K562 (cell line): ENCODE measurements around the gene IER3IP1. TPM values are rescaled to one million over a fixed set of nuclear protein-coding genes. Genes with fewer than 3 reads are reported as not detected.
"Not testable (repeated sequence)": the region's sequence is repeated elsewhere in the genome, so short reads cannot be mapped to it uniquely, and the experiment has no call there.

ENCODE experiments used
- ATAC-seq: fragments of 200-7000 bp; cut with Tn5 transposase; 3 replicates; pipeline ENCODE4 v1.9.1; 2020; ENCODE audit warnings: moderate library complexity
- BruUV-seq: library from RNA; stranded (reverse); fragments of 400-500 nt; replicated peaks from 2 replicates; lab custom pipeline; 2021; lab: Mats Ljungman, UMichigan
- CTCF ChIA-PET: fragments of 300-600 bp; formaldehyde crosslinking; extraction: SDS; loops from one replicate; lab custom pipeline; 2021; ENCODE audit warnings: low intra/inter-chr PET ratio; lab: Yijun Ruan, JAX
- POLR2A ChIA-PET: fragments of 300-600, 350-650 bp; sonication (Branson Sonifier 250); formaldehyde crosslinking; extraction: SDS; loops from one replicate; lab custom pipeline; 2021; ENCODE audit warnings: antibody characterized with exemption, inconsistent platforms; lab: Yijun Ruan, JAX
- DNase-seq, 4 experiments: peaks; one replicate each; pipeline versions ENCODE4 v3.0.0 to v3.0.0-alpha.2; 2011 to 2018; ENCODE audit warnings: low spot score in 3 of 4, mixed read lengths in 3 of 4; ENCODE audit errors: extremely low read depth in 1 of 4
- FAIRE-seq: peaks from 2 replicates; lab custom pipeline; 2011; peaks lifted over from hg19 to GRCh38; lab: Jason Lieb, UNC
- H2AFZ ChIP-seq: 2 replicates; pipeline ENCODE4 v1.6.0; 2011; ENCODE audit warnings: low read depth, low read length, control low read depth, inconsistent platforms
- H3K27ac ChIP-seq: fragments of 200-600 bp; 3 replicates; pipeline ENCODE4 v1.8.0; 2011; ENCODE audit warnings: low read depth, mild to moderate bottlenecking, control low read depth, inconsistent platforms, low read length, moderate library complexity, mixed read lengths; ENCODE audit errors: extremely low read depth
- H3K27me3 ChIP-seq, 2 experiments: fragments of 300-600 bp in 1 of 2; 2 replicates in 1 of 2; 3 replicates in 1 of 2; pipeline versions ENCODE4 v1.6.0 to v1.8.0; 2011; ENCODE audit warnings: inconsistent platforms in 2 of 2, low read length in 2 of 2, mild to moderate bottlenecking in 1 of 2, mixed read lengths in 1 of 2, moderate library complexity in 1 of 2; ENCODE audit not compliant: control insufficient read depth in 2 of 2, insufficient read depth in 2 of 2
- H3K36me3 ChIP-seq: fragments of 300-600 bp; 3 replicates; pipeline ENCODE4 v1.8.0; 2011; ENCODE audit warnings: mild to moderate bottlenecking, low read length, inconsistent platforms; ENCODE audit not compliant: control insufficient read depth, insufficient read depth
- H3K4me1 ChIP-seq, 2 experiments: fragments of 200-600 bp in 1 of 2; replicated peaks in 1 of 2; 2 replicates in 1 of 2; 3 replicates in 1 of 2; pipeline versions ENCODE4 v1.5.1 to v1.8.0; 2011; ENCODE audit warnings: inconsistent platforms in 2 of 2, low read length in 2 of 2, mild to moderate bottlenecking in 1 of 2, mixed read lengths in 1 of 2, moderate library complexity in 1 of 2; ENCODE audit not compliant: control insufficient read depth in 2 of 2, insufficient read depth in 2 of 2
- H3K4me2 ChIP-seq: 2 replicates; pipeline ENCODE4 v1.6.1; 2011; ENCODE audit warnings: low read length, control low read depth, inconsistent platforms, mixed read lengths; ENCODE audit not compliant: insufficient read depth
- H3K4me3 ChIP-seq: fragments of 200-600 bp; sonication (generic), shearing (Covaris generic); 2 replicates; pipeline ENCODE4 v1.5.1; 2016; ENCODE audit warnings: control low read depth, inconsistent platforms
- H3K79me2 ChIP-seq: fragments of 200-600 bp; 3 replicates; pipeline ENCODE4 v1.8.0; 2011; ENCODE audit warnings: low read length, inconsistent platforms; ENCODE audit not compliant: control insufficient read depth, insufficient read depth
- H3K9ac ChIP-seq, 2 experiments: 2 replicates each; pipeline versions ENCODE4 v1.6.0 to v1.6.1; 2011; ENCODE audit warnings: low read depth in 2 of 2, low read length in 2 of 2, control low read depth in 1 of 2, inconsistent platforms in 1 of 2, mild to moderate bottlenecking in 1 of 2, mixed read lengths in 1 of 2; ENCODE audit not compliant: insufficient read depth in 1 of 2
- H3K9me1 ChIP-seq: one replicate; pipeline ENCODE4 v1.6.0; 2011; ENCODE audit warnings: inconsistent platforms, mild to moderate bottlenecking, low read length, moderate library complexity; ENCODE audit not compliant: control insufficient read depth, insufficient read depth
- H3K9me3 ChIP-seq: replicated peaks from 2 replicates; pipeline ENCODE4 v1.5.1; 2011; ENCODE audit warnings: low read depth, low read length, inconsistent platforms; ENCODE audit not compliant: control insufficient read depth, insufficient read depth
- H4K20me1 ChIP-seq: replicated peaks from 2 replicates; pipeline ENCODE4 v1.6.1; 2011; ENCODE audit warnings: low read length, inconsistent platforms, mixed read lengths; ENCODE audit not compliant: control insufficient read depth, insufficient read depth
- CBX1 ChIP-seq: sonication (generic); IDR thresholded peaks from 2 replicates; pipeline ENCODE4 v1.6.1; 2016; ENCODE audit warnings: antibody characterized with exemption, low read depth, mild to moderate bottlenecking
- FOXA3 ChIP-seq, 2 experiments: fragments of 450-650 bp in 1 of 2; sonication (generic) in 1 of 2; formaldehyde crosslinking; IDR thresholded peaks in 1 of 2; conservative IDR thresholded peaks in 1 of 2; 2 replicates each; pipeline versions ENCODE4 v1.4.0 to v1.8.0; 2020 to 2022; ENCODE audit warnings: mild to moderate bottlenecking in 2 of 2, missing genetic modification reagents in 1 of 2
- WGBS: fragments of 100-300 bp; shearing (Covaris generic); methylation state at CpG from one replicate; pipeline ENCODE4 v1.1.6; 2016; ENCODE audit warnings: low coverage, mixed read lengths; ENCODE audit not compliant: insufficient coverage; ENCODE audit errors: missing lambda C conversion rate; 5-methylcytosine and 5-hydroxymethylcytosine counted together
- in situ Hi-C: fragments of 300-500 bp; cut with MboI; formaldehyde crosslinking; loops from 4 replicates; pipeline ENCODE4 v1.15.0; 2018; ENCODE audit warnings: inconsistent platforms, mixed read lengths
- intact Hi-C: fragments of 100-400 bp; cut with micrococcal nuclease; formaldehyde crosslinking; loops from 2 replicates; pipeline ENCODE4 v1.14.2; 2022
- polyA plus RNA-seq, 8 experiments: library from polyadenylated mRNA; depleted of rRNA in 4 of 8; stranded (reverse) in 5 of 8; unstranded in 3 of 8; fragments of >200 nt; fragmentation: Nextera tagmentation in 2 of 8; fragmentation: Illumina TruSeq in 1 of 8; extraction: Ambion mirVana in 2 of 8; extraction: Trizol in 1 of 8; gene quantifications; 2 replicates each; pipeline versions ENCODE4 v1.2.1 to v1.2.3, GENCODE V29; 2011 to 2014; ENCODE audit warnings: inconsistent platforms in 1 of 8, missing spikeins in 1 of 8
- total RNA-seq, 7 experiments: library from RNA; depleted of rRNA in 6 of 7; stranded (reverse); fragments of >200 nt in 6 of 7; fragmentation: Illumina TruSeq in 2 of 7; extraction: Trizol in 2 of 7; gene quantifications; 2 replicates each; pipeline versions ENCODE4 v1.2.1 to v1.2.3, GENCODE V29; 2011 to 2021; ENCODE audit warnings: low replicate concordance in 1 of 7
- TF ChIP-seq, protein P1 (sequence below), 3 experiments: IDR thresholded peaks in 2 of 3; conservative IDR thresholded peaks in 1 of 3; 2 replicates each; pipeline ENCODE4 v1.5.1; 2011 to 2012; ENCODE audit warnings: low read length in 3 of 3, mild to moderate bottlenecking in 3 of 3, control low read depth in 2 of 3, improper control_type of control experiment in 1 of 3, inconsistent platforms in 1 of 3, low read depth in 1 of 3, mixed read lengths in 1 of 3, moderate library complexity in 1 of 3; ENCODE audit not compliant: insufficient read depth in 2 of 3

IER3IP1 gene
- total and polyA plus RNA-seq, 9 of the 15 experiments (the other 6 are each of a cell fraction or from before 2014, with no cell fraction given): 9.0 to 38.2 (median 19.9) TPM

DNA sequence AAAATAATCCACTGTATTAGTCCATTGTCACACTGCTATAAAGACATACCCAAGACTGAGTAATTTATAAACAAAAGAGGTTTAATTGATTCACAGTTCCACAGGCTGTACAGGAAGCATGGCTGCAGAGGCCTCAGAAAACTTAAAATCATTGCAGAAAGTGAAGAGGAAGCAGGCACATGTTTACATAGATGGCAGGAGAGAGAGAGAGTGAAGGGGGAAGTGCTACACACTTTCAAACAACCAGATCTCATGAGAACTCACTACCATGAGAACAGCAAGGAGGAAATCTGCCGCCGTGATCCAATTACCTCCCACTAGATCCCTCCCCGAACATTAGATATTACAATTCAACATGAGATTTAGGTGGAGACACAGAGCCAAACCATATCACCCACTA lies 19.8 kb upstream of the IER3IP1 start:
- H3K4me1 ChIP-seq, H3K36me3 ChIP-seq, in situ Hi-C loops, H3K9ac ChIP-seq, H4K20me1 ChIP-seq, H3K4me3 ChIP-seq, BruUV-seq, DNase-seq, intact Hi-C loops, H2AFZ ChIP-seq, H3K79me2 ChIP-seq, CTCF ChIA-PET, POLR2A ChIA-PET, H3K9me1 ChIP-seq, H3K27me3 ChIP-seq, H3K4me2 ChIP-seq, H3K9me3 ChIP-seq, ATAC-seq, H3K27ac ChIP-seq, FAIRE-seq: not testable (repeated sequence)
- WGBS: 4% methylated on average over 3 of the region's 3 CpGs
- peak in 1 of 2 experiments; percentile 84; a peak in 2 of 4 replicates for TF ChIP-seq FOXA3 (CRISPR knock-in tag; conservative IDR thresholded peaks at IDR 0.05 in 1 of 2, IDR thresholded peaks at IDR 0.05 in 1 of 2)
- TF ChIP-seq, all 486 proteins: peak for 1; not testable (repeated sequence) for 485

DNA sequence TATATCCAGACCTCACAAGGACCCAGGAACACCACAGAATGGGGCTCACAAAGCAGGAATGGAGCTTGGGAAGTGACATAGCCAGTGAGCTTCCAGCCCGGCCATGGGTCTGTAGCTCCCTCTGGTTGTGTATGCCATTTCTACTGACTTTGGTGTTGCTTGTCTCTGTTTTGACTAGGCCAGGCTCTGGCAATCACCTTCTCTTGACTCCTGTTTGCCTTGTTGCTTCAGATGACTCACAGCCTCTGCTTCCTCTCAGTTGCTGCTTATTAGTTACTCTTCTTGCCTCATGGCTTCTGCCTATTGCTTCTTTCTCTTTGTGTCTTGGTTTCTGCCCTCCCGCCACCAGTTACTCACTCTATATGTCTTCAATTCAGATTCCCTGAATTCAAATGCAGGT lies 15.8 kb upstream of the IER3IP1 start:
- no peak overlapping the region for H3K9ac ChIP-seq
- H3K4me1 ChIP-seq: no peaks in the 10 kb centered on the region
- H3K27me3 ChIP-seq: no peaks in the 10 kb centered on the region
- H3K4me3 ChIP-seq: no peak overlapping the region
- DNase-seq: no peak
- ChIA-PET CTCF (interaction anchor here (1.5 kb wide), 1 partner anchor 92 kb away, joined by 7 read pairs; no protein-coding TSS in a partner anchor), POLR2A (interaction anchor here (0.6 kb wide), 1 partner anchor 1760 kb away, joined by 3 read pairs; no protein-coding TSS in a partner anchor)
- no peaks in the 10 kb centered on the region for H3K79me2 ChIP-seq
- H2AFZ ChIP-seq: no peak overlapping the region
- FAIRE-seq: no peak
- WGBS: 19% methylated on average over 2 of the region's 2 CpGs
- in situ Hi-C loops (no loop called here), intact Hi-C loops (no loop called here)
- H3K9me3 ChIP-seq: no peaks in the 10 kb centered on the region
- no peaks in the 10 kb centered on the region for H4K20me1 ChIP-seq
- no peak overlapping the region for H3K4me2 ChIP-seq
- H3K36me3 ChIP-seq: no peaks in the 10 kb centered on the region
- no TSS peak for BruUV-seq
- peak; percentile 65 for ATAC-seq
- H3K9me1 ChIP-seq: no peaks in the 10 kb centered on the region
- H3K27ac ChIP-seq: no peak overlapping the region
- TF ChIP-seq, protein P1, sequence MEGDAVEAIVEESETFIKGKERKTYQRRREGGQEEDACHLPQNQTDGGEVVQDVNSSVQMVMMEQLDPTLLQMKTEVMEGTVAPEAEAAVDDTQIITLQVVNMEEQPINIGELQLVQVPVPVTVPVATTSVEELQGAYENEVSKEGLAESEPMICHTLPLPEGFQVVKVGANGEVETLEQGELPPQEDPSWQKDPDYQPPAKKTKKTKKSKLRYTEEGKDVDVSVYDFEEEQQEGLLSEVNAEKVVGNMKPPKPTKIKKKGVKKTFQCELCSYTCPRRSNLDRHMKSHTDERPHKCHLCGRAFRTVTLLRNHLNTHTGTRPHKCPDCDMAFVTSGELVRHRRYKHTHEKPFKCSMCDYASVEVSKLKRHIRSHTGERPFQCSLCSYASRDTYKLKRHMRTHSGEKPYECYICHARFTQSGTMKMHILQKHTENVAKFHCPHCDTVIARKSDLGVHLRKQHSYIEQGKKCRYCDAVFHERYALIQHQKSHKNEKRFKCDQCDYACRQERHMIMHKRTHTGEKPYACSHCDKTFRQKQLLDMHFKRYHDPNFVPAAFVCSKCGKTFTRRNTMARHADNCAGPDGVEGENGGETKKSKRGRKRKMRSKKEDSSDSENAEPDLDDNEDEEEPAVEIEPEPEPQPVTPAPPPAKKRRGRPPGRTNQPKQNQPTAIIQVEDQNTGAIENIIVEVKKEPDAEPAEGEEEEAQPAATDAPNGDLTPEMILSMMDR (IDR thresholded peaks at IDR 0.05 in 2 of 3, conservative IDR thresholded peaks at IDR 0.05 in 1 of 3; ENCODE audit: insufficient read depth in 2 of 3, low read depth in 1 of 3, low read length in 3 of 3): peak; percentile 16 to 38 (median 21); a peak in 3 of 6 replicates
- TF ChIP-seq CBX1: no peak
